ENCODE measurements around the gene HIRIP3.
A peak's percentile ranks its signal among the peaks of the same experiment; 100 is the strongest.

Gene HIRIP3

GRCh38 chr16:29978081-29978480 lies 17.3 kb downstream of the HIRIP3 start:
- no peak overlapping the region for H3K4me3 ChIP-seq (replicated peaks; ENCODE audit: low read depth, low read length)
- DNase-seq (ENCODE audit: low read depth) = no peak
- TF ChIP-seq, protein P1, sequence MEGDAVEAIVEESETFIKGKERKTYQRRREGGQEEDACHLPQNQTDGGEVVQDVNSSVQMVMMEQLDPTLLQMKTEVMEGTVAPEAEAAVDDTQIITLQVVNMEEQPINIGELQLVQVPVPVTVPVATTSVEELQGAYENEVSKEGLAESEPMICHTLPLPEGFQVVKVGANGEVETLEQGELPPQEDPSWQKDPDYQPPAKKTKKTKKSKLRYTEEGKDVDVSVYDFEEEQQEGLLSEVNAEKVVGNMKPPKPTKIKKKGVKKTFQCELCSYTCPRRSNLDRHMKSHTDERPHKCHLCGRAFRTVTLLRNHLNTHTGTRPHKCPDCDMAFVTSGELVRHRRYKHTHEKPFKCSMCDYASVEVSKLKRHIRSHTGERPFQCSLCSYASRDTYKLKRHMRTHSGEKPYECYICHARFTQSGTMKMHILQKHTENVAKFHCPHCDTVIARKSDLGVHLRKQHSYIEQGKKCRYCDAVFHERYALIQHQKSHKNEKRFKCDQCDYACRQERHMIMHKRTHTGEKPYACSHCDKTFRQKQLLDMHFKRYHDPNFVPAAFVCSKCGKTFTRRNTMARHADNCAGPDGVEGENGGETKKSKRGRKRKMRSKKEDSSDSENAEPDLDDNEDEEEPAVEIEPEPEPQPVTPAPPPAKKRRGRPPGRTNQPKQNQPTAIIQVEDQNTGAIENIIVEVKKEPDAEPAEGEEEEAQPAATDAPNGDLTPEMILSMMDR (IDR thresholded peaks at IDR 0.05; ENCODE audit: low read length, missing control alignments) = no peak

DNA sequence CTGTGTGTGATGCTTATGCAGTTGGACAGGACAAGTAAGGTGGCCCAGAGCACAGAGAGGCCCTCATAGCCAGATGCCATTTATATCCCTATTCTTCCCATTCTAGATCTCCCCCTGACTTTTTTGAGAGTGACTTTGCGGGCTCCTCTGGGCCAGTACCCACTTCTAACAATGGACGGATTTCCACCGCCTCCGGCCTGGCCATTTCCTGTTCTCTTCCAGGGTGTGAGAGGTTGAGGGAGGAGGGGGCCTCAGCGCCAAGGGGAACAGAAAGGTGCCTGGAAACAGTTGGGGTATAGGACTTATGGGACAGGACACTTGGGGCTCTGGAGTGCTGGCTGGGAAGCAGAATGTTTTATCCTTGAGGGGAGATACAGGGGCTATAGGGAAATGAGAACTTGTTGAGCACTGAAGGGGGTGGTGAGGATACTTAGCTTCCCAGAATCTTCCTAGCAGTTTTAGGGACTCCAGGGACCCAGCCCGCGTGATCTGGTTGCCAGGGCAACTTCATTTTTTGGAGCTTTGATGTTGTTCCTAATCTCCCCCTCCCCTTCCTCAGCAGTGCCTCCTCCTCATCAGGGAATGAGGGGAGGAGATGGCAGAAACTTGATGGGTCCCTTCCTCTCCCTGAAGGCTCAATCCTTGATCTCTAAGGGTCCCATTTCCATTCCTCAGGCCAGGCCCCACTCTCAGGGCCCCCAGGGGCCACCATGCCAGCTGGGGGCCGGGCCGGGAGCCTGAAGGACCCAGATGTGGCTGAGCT lies 18.2 kb downstream of the HIRIP3 start:
- peak overlapping the region; percentile 93 for H3K4me3 ChIP-seq (replicated peaks; ENCODE audit: low read depth, low read length)
- TF ChIP-seq, protein P1 (IDR thresholded peaks at IDR 0.05; ENCODE audit: low read length, missing control alignments) = no peak
- no peak for DNase-seq (ENCODE audit: low read depth)

DNA sequence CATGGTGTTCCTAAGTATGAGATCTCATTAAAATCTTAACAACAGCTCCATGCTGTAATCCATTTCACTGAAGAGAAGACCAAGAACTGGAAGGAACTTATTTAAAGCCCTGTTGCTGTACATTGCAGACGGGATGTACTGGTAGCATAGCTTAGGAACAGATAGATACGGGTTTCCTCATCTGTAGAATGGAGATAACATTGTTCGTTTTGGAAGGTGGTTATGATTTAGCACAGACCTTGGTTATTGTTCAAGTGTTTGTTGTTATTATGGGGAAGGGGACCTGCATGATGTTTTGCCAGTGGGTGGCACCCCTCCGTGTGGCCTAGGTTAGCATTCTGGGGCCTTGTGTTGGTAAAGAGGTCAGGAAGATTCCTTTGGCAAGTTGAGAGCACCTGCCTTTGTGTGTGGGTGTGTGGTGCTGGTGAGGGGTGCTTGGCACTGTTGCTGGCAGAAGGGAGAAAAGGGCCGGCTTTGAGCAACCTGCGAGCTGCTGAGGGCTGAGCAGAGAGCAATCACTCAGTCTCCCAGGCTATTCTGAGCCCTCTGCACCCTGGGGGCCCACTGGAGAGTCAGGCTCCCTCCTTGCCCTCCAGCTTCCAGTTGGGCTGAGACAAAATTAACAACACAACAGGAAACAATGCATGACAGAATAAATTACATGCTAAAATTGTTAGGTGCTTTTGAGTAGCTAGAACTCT lies 19.5 kb downstream of the HIRIP3 start:
- H3K4me3 ChIP-seq (replicated peaks; ENCODE audit: low read depth, low read length) = peak overlapping the region; percentile 93
- peak; percentile 21 for DNase-seq (ENCODE audit: low read depth)
- TF ChIP-seq, protein P1 (IDR thresholded peaks at IDR 0.05; ENCODE audit: low read length, missing control alignments) = no peak

DNA sequence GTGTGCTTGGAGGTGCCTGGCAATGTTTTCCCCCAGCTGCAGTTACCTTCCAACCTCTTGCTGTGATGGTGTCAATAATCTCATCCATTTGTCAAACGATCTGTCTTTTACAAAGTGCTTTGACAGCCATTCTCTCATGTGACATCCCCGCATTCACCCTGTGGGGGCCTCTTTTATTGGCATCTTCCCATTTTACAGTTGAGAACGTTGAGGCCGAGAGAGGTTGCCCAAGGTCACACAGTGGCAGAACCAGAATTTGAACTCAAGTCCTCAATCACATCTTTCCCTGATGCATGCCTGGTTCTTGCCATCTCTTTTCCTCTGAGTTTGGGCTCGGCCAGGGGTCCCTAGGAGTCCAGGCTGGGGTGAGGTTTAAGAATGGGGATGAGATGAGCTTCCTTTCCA lies 20.3 kb downstream of the HIRIP3 start:
- DNase-seq (ENCODE audit: low read depth) = no peak
- TF ChIP-seq, protein P1 (IDR thresholded peaks at IDR 0.05; ENCODE audit: low read length, missing control alignments) = no peak
- H3K4me3 ChIP-seq (replicated peaks; ENCODE audit: low read depth, low read length) = peak overlapping the region; percentile 93

DNA sequence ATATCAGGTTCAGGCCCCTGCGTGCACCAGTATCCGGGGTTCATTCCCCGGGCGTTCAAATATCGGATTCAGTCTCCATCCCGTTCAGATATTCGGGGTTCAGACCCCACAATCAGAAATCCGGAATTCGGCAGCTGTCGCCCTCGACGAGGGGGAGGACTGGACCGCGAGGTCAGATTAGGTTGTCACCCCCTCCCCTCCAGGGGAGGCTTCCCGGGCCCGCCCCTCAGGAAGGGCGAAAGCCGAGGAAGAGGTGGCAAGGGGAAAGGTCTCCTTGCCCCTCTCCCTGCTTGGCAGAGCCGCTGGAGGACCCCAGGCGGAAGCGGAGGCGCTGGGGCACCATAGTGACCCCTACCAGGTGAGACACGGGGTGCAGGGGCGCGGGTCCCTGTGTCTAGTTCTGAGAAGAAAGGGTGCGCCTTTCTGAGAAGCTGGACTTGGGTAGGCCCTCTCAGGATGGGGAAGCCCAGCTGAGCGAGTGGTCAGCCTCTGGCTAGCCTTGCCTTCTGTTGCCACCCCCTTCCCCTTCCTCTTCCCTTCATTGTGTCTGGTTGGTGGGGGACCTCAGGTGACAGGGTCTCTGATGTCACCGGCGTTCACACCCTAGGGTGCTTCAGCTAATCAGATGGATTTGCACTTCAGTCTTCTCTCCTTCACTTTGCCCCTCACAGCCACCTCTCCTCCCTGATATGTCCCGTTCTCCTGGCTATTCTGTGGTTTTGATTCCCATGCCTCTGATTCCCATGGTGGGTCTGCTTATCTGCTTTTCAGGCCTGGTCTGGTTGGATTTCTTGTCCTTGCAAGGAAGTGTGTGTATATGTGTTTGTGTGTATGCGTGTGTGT lies 20.9 kb downstream of the HIRIP3 start:
- peak; percentile 32 for DNase-seq (ENCODE audit: low read depth)
- peak overlapping the region; percentile 93 for H3K4me3 ChIP-seq (replicated peaks; ENCODE audit: low read depth, low read length)

More for the DNA sequence above, 20.9 kb downstream of the HIRIP3 start:
- TF ChIP-seq, protein P1 (IDR thresholded peaks at IDR 0.05; ENCODE audit: low read length, missing control alignments) = no peak
